HepG2 (cell line): Measurements from ENCODE around the gene RASA2. TPM values are rescaled to one million over a fixed set of nuclear protein-coding genes. Genes with fewer than 3 reads are reported as not detected.
A peak's percentile ranks its signal among the peaks of the same experiment; 100 is the strongest.

Experiments used
- ATAC-seq: fragments of 200-7000 bp; cut with Tn5 transposase; 3 replicates; pipeline ENCODE4 v1.9.1; 2020; ENCODE audit warnings: mild to moderate bottlenecking, moderate library complexity
- BruUV-seq: library from RNA; stranded (reverse); fragments of 400-500 nt; replicated peaks from 2 replicates; lab custom pipeline; 2021; lab: Mats Ljungman, UMichigan
- CTCF ChIA-PET: fragments of 300-600 bp; formaldehyde crosslinking; extraction: SDS; loops from one replicate; lab custom pipeline; 2021; ENCODE audit warnings: low total read pairs, inconsistent platforms, low intra/inter-chr PET ratio; lab: Yijun Ruan, JAX
- POLR2A ChIA-PET: fragments of 350-600 bp; sonication (Branson Sonifier 250); formaldehyde crosslinking; loops from one replicate; lab custom pipeline; 2020; ENCODE audit warnings: antibody characterized with exemption, inconsistent platforms; lab: Yijun Ruan, JAX
- DNase-seq: peaks from one replicate; pipeline ENCODE4 v3.0.0-alpha.2; 2015; ENCODE audit warnings: low spot score
- FAIRE-seq: peaks from 3 replicates; lab custom pipeline; 2011; peaks lifted over from hg19 to GRCh38; lab: Jason Lieb, UNC
- H2AFZ ChIP-seq: one replicate; pipeline ENCODE4 v1.6.1; 2011; ENCODE audit warnings: low read length, inconsistent platforms
- H3K27ac ChIP-seq: fragments of 300-600 bp; 3 replicates; pipeline ENCODE4 v1.8.0; 2011; ENCODE audit warnings: mixed run types, mild to moderate bottlenecking, mixed read lengths, low read length, inconsistent platforms; ENCODE audit not compliant: insufficient read depth; ENCODE audit errors: extremely low read length
- H3K27me3 ChIP-seq, 2 experiments: fragments of 200-600 bp in 1 of 2; 2 replicates in 1 of 2; 3 replicates in 1 of 2; pipeline versions ENCODE4 v1.6.0 to v1.8.0; 2011; ENCODE audit warnings: low read length in 2 of 2, mild to moderate bottlenecking in 2 of 2, moderate library complexity in 2 of 2, inconsistent platforms in 1 of 2; ENCODE audit not compliant: insufficient read depth in 2 of 2, control insufficient read depth in 1 of 2
- H3K36me3 ChIP-seq, 2 experiments: fragments of 200-600 bp in 1 of 2; replicated peaks in 1 of 2; 2 replicates in 1 of 2; 3 replicates in 1 of 2; pipeline versions ENCODE4 v1.5.1 to v1.8.0; 2011; ENCODE audit warnings: low read length in 2 of 2, inconsistent platforms in 1 of 2; ENCODE audit not compliant: insufficient read depth in 2 of 2, control insufficient read depth in 1 of 2
- H3K4me1 ChIP-seq: 2 replicates; pipeline ENCODE4 v1.5.1; 2012; ENCODE audit warnings: low read length, inconsistent platforms; ENCODE audit not compliant: insufficient read depth
- H3K4me2 ChIP-seq: 2 replicates; pipeline ENCODE4 v1.6.0; 2011; ENCODE audit warnings: low read depth, low read length, inconsistent platforms
- H3K4me3 ChIP-seq, 3 experiments: fragments of 200-600 bp in 1 of 3; sonication (generic), shearing (Covaris generic) in 1 of 3; replicated peaks in 1 of 3; 2 replicates each; pipeline ENCODE4 v1.5.1; 2011 to 2016; ENCODE audit warnings: low read length in 3 of 3, inconsistent platforms in 2 of 3, low read depth in 2 of 3, mild to moderate bottlenecking in 2 of 3, control low read depth in 1 of 3, mixed read lengths in 1 of 3; ENCODE audit not compliant: insufficient read depth in 1 of 3
- H3K79me2 ChIP-seq: one replicate; pipeline ENCODE4 v1.6.1; 2011; ENCODE audit warnings: low read length, inconsistent platforms; ENCODE audit not compliant: insufficient read depth
- H3K9ac ChIP-seq: 2 replicates; pipeline ENCODE4 v1.6.0; 2011; ENCODE audit warnings: mild to moderate bottlenecking, low read depth, low read length, inconsistent platforms; ENCODE audit not compliant: insufficient read depth
- H3K9me3 ChIP-seq: 2 replicates; pipeline ENCODE4 v1.5.1; 2012; ENCODE audit warnings: mild to moderate bottlenecking, low read length
- H4K20me1 ChIP-seq: 2 replicates; pipeline ENCODE4 v1.6.0; 2011; ENCODE audit warnings: inconsistent platforms, mild to moderate bottlenecking, low read length, moderate library complexity; ENCODE audit not compliant: insufficient read depth
- FOXK1 ChIP-seq: sonication (generic); formaldehyde crosslinking; IDR thresholded peaks from 2 replicates; pipeline ENCODE4 v1.4.0; 2020; ENCODE audit warnings: low read depth, missing genetic modification reagents, borderline replicate concordance
- ZNF121 ChIP-seq: sonication (generic); formaldehyde crosslinking; IDR thresholded peaks from 2 replicates; pipeline ENCODE4 v1.5.0; 2020; ENCODE audit warnings: mild to moderate bottlenecking, missing genetic modification reagents
- ZNF749 ChIP-seq: sonication (generic); formaldehyde crosslinking; IDR thresholded peaks from 2 replicates; pipeline ENCODE4 v1.8.0; 2022; ENCODE audit warnings: mild to moderate bottlenecking, missing genetic modification reagents, moderate library complexity, borderline replicate concordance
- WGBS: methylation state at CpG from one replicate; pipeline ENCODE4 v1.1.6; 2017; ENCODE audit warnings: low lambda C conversion rate; 5-methylcytosine and 5-hydroxymethylcytosine counted together
- in situ Hi-C: cut with HindIII; loops from 2 replicates; pipeline ENCODE4 v1.10.0; 2017; ENCODE audit warnings: low pct_unique_long_range_greater_than_20kb; ENCODE audit not compliant: extremely low pct_ligation_motif_present
- intact Hi-C: fragments of 100-400 bp; cut with micrococcal nuclease; formaldehyde crosslinking; loops from one replicate; pipeline ENCODE4 v1.10.0; 2022; ENCODE audit not compliant: unreplicated experiment
- polyA plus RNA-seq, 8 experiments: library from polyadenylated mRNA; depleted of rRNA in 3 of 8; stranded (reverse) in 7 of 8; unstranded in 1 of 8; fragments of >200 nt; fragmentation: Illumina TruSeq in 4 of 8; extraction: Trizol in 4 of 8; gene quantifications; 2 replicates each; pipeline versions ENCODE4 v1.2.1 to v1.2.3, GENCODE V29; 2011 to 2016; ENCODE audit warnings: low read depth in 4 of 8, missing spikeins in 1 of 8, mixed read lengths in 1 of 8; ENCODE audit not compliant: insufficient read depth in 1 of 8
- total RNA-seq, 5 experiments: library from RNA; depleted of rRNA; stranded (reverse); fragments of >200 nt; fragmentation: Illumina TruSeq; extraction: Trizol; gene quantifications; 2 replicates each; pipeline ENCODE4 v1.2.3, GENCODE V29; 2016; ENCODE audit warnings: low read depth in 1 of 5
- TF ChIP-seq, protein P1 (sequence below), 2 experiments: IDR thresholded peaks; 2 replicates each; pipeline ENCODE4 v1.6.1; 2011 to 2012; ENCODE audit warnings: low read length in 2 of 2, borderline replicate concordance in 1 of 2, low read depth in 1 of 2, mild to moderate bottlenecking in 1 of 2, moderate library complexity in 1 of 2

Gene RASA2
- total and polyA plus RNA-seq, 2 of the 13 experiments (the other 11 are each of a cell fraction or from before 2014, with no cell fraction given) = 5.4 to 8.5 TPM

GRCh38 chr3:141661229-141662196, 174.7 kb downstream of the RASA2 start:
- no peaks in the 10 kb centered on the region for H3K79me2 ChIP-seq
- no peak overlapping the region for H2AFZ ChIP-seq
- no peaks in the 10 kb centered on the region for H3K9me3 ChIP-seq
- no peak overlapping the region for H3K4me2 ChIP-seq
- H3K36me3 ChIP-seq = no peaks in the 10 kb centered on the region
- no peak overlapping the region for H3K9ac ChIP-seq
- no peak overlapping the region for H3K4me3 ChIP-seq
- 51% methylated on average over 11 of the region's 11 CpGs for WGBS
- no peak overlapping the region for H3K27ac ChIP-seq
- ChIA-PET POLR2A (interaction anchor here (0.9 to 2.3 kb wide), 2 partner anchors 14 to 67 kb away, joined by 3 to 5 read pairs; no protein-coding TSS in a partner anchor), CTCF (no interaction called here)
- intact Hi-C loops (no loop called here), in situ Hi-C loops (no loop called here)
- FAIRE-seq (no peak), DNase-seq (no peak), ATAC-seq (no peak)
- TF ChIP-seq ZNF749 = no peak
- TF ChIP-seq FOXK1 (CRISPR knock-in tag) = no peak
- 0 out of 2 replicates have a peak, but pooled peaks have one; percentile 18 for TF ChIP-seq ZNF121 (CRISPR knock-in tag)
- TF ChIP-seq, protein P1, sequence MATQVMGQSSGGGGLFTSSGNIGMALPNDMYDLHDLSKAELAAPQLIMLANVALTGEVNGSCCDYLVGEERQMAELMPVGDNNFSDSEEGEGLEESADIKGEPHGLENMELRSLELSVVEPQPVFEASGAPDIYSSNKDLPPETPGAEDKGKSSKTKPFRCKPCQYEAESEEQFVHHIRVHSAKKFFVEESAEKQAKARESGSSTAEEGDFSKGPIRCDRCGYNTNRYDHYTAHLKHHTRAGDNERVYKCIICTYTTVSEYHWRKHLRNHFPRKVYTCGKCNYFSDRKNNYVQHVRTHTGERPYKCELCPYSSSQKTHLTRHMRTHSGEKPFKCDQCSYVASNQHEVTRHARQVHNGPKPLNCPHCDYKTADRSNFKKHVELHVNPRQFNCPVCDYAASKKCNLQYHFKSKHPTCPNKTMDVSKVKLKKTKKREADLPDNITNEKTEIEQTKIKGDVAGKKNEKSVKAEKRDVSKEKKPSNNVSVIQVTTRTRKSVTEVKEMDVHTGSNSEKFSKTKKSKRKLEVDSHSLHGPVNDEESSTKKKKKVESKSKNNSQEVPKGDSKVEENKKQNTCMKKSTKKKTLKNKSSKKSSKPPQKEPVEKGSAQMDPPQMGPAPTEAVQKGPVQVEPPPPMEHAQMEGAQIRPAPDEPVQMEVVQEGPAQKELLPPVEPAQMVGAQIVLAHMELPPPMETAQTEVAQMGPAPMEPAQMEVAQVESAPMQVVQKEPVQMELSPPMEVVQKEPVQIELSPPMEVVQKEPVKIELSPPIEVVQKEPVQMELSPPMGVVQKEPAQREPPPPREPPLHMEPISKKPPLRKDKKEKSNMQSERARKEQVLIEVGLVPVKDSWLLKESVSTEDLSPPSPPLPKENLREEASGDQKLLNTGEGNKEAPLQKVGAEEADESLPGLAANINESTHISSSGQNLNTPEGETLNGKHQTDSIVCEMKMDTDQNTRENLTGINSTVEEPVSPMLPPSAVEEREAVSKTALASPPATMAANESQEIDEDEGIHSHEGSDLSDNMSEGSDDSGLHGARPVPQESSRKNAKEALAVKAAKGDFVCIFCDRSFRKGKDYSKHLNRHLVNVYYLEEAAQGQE (IDR thresholded peaks at IDR 0.05; ENCODE audit: borderline replicate concordance in 1 of 2, low read depth in 1 of 2, low read length in 2 of 2) = no peak
- H4K20me1 ChIP-seq = no peaks in the 10 kb centered on the region
- H3K4me1 ChIP-seq = peaks cover 37% of the 10 kb centered on the region
- no TSS peak for BruUV-seq
- peaks cover 3 to 35% of the 10 kb centered on the region in 2 experiments for H3K27me3 ChIP-seq
